NK-92 (cell line): ENCODE measurements around the gene PDE3A.
"Not testable (repeated sequence)": the region's sequence is repeated elsewhere in the genome, so short reads cannot be mapped to it uniquely, and the experiment has no call there.

Experiments used
- DNase-seq: peaks from one replicate; lab custom pipeline; 2025; ENCODE audit not compliant: unreplicated experiment; lab: John Stamatoyannopoulos, UW

The PDE3A gene

DNA sequence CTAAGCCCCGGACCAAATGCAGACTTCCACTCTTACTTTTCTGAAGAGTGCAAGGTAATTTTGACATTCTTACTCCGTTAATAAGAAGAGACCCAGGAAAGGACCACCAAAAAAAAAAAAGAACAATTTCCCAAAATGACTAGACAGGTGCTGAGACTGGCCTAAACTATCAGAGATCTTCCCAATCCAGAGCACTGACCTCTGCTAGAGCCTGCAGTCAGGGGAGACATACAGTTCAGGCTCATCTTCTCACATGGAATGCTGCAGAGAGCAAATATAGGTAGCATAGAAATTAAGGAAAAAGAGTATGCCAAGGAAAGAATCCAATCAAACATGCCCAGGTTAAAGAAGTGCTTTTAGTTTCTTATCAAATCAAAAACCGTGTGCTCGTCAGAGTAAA is 177.9 kb downstream of the PDE3A start:
- no peak for DNase-seq

DNA sequence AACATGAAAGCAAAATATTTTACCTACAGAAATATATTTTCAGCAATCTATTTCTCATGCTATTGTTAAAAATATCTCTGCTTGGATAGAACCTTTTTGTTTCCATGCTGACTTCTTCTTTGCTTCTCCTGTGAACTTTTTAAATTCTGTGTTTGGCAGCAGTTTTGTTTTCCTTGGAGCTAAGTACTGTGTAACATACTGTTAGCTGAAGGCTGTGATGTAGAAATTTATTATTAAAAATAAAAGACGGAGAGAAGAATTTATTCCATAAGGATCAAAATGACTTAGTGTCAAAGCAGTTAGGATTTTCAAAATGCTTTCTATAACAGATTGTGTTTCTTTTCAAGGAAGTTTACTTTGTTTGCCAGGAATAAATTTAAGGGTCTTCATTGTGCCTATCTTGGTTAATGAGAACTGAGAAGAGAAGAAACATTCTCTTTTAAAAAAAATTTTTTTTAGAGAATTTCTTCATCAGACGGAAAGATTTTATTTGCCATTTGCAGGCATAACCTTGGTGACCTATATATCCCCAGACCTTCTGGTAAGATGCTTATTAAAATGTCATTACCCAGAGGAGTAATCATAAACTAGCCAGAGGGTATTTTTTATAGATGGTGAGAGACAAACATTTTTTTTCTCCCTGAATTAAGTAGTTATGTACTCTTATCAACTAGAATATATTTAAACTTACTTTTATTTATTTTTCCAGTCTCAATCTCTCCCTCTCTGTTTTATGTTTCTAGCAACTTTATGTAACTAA is 179.7 kb downstream of the PDE3A start:
- no peak for DNase-seq

DNA sequence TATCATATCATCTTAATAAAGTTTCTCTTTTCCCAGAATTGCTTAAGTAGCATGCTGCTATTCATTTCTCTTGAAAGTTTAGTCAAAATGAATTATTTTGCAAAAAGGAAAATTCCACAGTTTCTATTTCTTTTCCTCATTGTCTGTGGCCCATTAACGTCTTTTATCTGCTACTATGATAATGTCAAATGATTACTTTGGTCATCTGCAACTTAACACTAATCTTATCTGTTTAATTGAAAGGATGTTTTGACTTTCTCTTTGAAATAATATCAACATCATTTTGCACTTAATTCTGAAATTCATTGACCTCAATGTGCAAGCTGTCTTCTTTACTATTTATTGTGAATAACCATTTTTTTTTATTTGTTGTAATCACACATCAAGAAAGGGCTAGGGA is 180.3 kb downstream of the PDE3A start:
- no peak for DNase-seq

GRCh38 chr12:20549108-20549719 is 180.9 kb downstream of the PDE3A start:
- no peak for DNase-seq

DNA sequence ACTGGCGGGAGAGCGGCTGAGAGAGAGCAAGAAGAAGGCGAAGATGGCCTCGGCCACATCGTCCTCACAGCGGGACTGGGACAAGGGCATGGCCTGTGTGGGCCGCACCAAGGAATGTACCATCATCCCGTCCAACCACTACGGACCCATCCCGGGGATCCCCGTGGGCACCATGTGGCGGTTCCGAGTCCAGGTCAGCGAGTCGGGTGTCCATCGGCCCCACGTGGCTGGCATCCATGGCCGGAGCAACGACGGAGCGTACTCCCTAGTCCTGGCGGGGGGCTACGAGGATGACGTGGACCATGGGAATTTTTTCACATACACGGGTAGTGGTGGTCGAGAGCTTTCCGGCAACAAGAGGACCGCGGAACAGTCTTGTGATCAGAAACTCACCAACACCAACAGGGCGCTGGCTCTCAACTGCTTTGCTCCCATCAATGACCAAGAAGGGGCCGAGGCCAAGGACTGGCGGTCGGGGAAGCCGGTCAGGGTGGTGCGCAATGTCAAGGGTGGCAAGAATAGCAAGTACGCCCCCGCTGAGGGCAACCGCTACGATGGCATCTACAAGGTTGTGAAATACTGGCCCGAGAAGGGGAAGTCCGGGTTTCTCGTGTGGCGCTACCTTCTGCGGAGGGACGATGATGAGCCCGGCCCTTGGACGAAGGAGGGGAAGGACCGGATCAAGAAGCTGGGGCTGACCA is 183.6 kb downstream of the PDE3A start:
- not testable (repeated sequence) for DNase-seq

DNA sequence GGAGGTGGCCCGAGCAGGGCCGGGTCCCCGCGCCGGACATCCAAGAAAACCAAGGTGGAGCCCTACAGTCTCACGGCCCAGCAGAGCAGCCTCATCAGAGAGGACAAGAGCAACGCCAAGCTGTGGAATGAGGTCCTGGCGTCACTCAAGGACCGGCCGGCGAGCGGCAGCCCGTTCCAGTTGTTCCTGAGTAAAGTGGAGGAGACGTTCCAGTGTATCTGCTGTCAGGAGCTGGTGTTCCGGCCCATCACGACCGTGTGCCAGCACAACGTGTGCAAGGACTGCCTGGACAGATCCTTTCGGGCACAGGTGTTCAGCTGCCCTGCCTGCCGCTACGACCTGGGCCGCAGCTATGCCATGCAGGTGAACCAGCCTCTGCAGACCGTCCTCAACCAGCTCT is 184.2 kb downstream of the PDE3A start:
- DNase-seq, result not testable (repeated sequence)

- DNase-seq, result no peak
These were observed 186.7 kb downstream of the PDE3A start for GRCh38 chr12:20555015-20555414.

- no peak for DNase-seq
These were observed 187.4 kb downstream of the PDE3A start for GRCh38 chr12:20555771-20556170.

DNA sequence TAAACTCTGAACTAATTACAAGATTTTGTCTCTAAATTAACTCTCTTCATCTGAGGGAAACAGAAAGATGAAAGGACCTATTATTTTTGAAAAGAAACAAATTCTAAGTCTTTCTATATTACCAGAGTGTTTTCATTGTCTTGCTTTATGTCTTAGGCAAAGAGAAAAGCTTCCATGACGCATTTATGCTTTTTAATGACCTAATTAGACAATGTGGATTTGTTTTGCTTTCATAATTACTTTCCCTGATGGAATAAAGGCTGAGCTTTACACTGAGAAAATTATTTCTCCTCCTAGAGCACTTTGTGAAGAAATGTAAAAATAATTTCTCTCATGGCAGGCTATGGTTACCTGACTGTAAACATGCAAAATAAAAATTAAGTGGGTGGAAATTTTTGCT is 188.8 kb downstream of the PDE3A start:
- DNase-seq, result no peak

- DNase-seq, result no peak
These were observed 192.6 kb downstream of the PDE3A start for GRCh38 chr12:20560935-20561334.

DNA sequence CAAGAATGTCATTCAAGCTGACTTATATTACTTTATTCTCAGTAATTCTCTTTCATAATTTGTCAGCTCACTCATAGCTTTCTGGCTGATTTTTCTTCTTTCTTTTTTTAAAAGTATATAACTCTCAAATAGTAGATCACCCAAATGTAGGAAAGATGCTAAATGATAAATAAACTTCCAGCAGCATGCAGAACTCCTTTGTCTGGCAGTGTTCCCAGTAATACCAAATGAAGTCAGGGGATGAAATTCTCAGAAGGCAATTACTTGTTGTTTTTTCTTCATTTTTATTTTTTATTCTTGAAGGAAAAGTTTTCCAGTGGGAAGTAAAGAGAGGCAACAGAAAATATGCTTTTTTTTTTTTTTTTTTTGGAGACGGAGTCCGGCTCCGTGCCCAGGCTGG is 193.5 kb downstream of the PDE3A start:
- no peak for DNase-seq

DNA sequence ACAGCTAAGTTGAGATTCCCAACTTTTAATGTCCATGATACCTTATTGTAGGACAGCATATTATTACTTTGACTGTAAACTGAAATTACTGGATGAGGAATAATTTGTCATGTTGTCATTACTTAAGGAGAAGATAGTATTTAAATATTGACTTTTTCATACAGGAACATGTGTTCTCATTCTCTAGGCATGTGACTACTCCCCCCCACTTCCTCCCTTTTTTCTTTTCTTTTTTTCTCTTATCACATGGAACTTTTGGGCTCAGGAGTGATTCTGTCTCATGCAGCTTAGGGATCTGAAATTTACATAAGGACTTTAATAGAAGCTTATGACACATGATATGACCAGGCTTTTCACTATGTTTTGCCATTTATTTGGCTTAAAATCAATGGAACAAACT is 199.1 kb downstream of the PDE3A start:
- no peak for DNase-seq

GRCh38 chr12:20572451-20572850 is 204.1 kb downstream of the PDE3A start:
- DNase-seq, result no peak

GRCh38 chr12:20576528-20576927 is 208.2 kb downstream of the PDE3A start:
- no peak for DNase-seq

- no peak for DNase-seq
These were observed 208.7 kb downstream of the PDE3A start for GRCh38 chr12:20577054-20577453.

DNA sequence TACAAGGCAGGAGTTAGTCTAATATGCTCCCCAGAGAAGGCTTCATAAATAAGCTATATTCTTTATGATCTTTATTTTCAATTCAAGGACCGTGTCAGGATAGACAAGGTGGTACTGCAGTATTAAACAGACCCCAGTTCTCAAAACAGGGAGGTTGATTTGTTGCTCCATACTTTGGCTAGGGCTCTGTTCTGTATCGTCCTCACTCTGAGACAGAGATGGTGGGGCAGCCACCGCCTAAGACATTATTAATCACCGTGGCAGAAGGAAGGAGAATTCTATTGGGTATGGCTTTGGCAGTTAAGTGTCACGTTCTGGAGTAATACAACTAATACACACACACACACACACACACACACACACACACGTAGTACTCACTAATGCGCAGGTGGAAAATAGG is 209.8 kb downstream of the PDE3A start:
- DNase-seq, result no peak

- DNase-seq, result no peak
These were observed 216.8 kb downstream of the PDE3A start for GRCh38 chr12:20585055-20585625.

DNA sequence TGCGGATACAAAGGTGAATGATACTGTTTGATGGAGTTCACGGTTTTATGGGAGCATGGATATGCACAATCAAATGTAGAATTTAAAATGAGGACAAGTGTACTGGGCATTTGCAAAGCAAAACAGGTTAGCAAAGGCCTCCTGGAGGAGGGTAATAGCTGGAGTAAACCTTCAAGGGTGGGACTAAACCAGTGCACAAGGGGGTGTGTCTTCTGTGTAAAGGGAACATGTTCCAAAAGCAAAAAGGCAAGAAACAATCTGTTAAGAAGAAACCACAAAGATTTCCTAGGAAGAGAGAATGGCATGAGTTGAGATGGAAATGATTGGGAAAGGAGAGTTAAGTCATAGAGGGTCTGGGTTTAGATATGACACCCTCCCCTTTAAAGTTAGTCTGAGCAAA is 217.6 kb downstream of the PDE3A start:
- DNase-seq, result no peak

GRCh38 chr12:20588042-20588441 is 219.7 kb downstream of the PDE3A start:
- DNase-seq, result no peak

DNA sequence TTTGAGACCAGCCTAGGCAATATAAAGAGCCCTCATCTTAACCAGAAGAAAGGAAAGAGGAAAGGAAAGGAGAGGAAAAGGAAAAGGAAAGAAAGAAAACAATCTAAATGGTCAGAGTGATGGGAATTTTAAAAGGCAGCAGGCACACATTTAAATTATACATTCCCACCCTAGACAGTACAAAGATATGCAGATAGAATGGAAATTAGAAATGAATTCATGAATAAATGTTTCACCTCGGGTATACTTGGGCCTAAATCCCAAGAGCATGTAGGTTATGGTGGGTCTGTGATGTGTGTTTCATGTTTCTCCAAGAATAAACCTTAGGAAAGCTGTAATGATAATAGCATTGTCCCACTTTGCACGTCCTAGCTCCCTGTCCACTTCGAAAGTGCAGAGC is 222.2 kb downstream of the PDE3A start:
- DNase-seq, result no peak

- no peak for DNase-seq
These were observed 224.2 kb downstream of the PDE3A start for GRCh38 chr12:20592556-20592955.

DNA sequence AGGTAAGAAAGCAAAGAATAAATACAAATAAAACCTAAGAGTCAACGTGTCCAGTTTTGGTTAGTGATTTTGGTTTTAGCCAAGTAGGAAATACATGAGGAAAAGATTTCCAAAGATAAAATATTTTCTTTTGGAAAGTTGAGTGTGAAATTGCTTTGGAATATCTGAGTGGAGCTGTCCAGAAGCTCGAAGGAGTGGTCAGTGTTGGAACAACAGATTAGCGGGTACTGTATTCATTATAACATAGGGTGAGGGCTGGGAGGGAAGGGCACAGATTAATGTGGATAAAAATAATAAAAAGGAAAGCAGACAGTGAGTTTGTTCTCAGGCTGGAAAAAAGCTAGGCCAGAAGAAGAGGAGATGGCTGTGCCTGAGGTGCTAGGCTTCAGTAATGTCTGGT is 225.3 kb downstream of the PDE3A start:
- no peak for DNase-seq
